GM12878 (cell line): ENCODE measurements around the gene PATL2.

Experiments
- CREM ChIP-seq: IDR thresholded peaks from 2 replicates; pipeline ENCODE4 v1.6.1; 2014; ENCODE audit warnings: antibody characterized with exemption, low read depth
- HCFC1 ChIP-seq: fragments of 150-350 bp; IDR thresholded peaks from 2 replicates; pipeline ENCODE4 v1.6.1; 2014; ENCODE audit warnings: low read length
- POLR2A ChIP-seq: IDR thresholded peaks from 2 replicates; pipeline ENCODE4 v1.6.1; 2011; ENCODE audit warnings: low read depth, mild to moderate bottlenecking, low read length
- SP1 ChIP-seq: IDR thresholded peaks from one replicate; pipeline ENCODE4 v1.6.1; 2011; ENCODE audit warnings: low read depth, low read length
- TF ChIP-seq, protein P1 (sequence below): fragments of 450-650 bp; IDR thresholded peaks from 2 replicates; pipeline ENCODE4 v1.6.1; 2017; ENCODE audit warnings: mild to moderate bottlenecking, low read depth, inconsistent platforms; ENCODE audit not compliant: poor library complexity, severe bottlenecking
- TF ChIP-seq, protein P2 (sequence below): IDR thresholded peaks from 2 replicates; pipeline ENCODE4 v1.6.1; 2012; ENCODE audit warnings: mild to moderate bottlenecking, low read depth, low read length
- TF ChIP-seq, protein P3 (sequence below), 3 experiments: IDR thresholded peaks in 2 of 3; conservative IDR thresholded peaks in 1 of 3; 2 replicates each; pipeline ENCODE4 v1.5.1; 2011; ENCODE audit warnings: low read depth in 3 of 3, low read length in 3 of 3, mild to moderate bottlenecking in 3 of 3, control low read depth in 2 of 3, moderate library complexity in 2 of 3, inconsistent platforms in 1 of 3, mixed read lengths in 1 of 3; ENCODE audit not compliant: control insufficient read depth in 2 of 3, insufficient read depth in 1 of 3; ENCODE audit errors: extremely low read depth in 1 of 3
- TF ChIP-seq, protein P4 (sequence below): fragments of 450-650 bp; formaldehyde crosslinking; IDR thresholded peaks from 2 replicates; pipeline ENCODE4 v1.4.0; 2020; ENCODE audit warnings: mild to moderate bottlenecking, moderate library complexity

DNA sequence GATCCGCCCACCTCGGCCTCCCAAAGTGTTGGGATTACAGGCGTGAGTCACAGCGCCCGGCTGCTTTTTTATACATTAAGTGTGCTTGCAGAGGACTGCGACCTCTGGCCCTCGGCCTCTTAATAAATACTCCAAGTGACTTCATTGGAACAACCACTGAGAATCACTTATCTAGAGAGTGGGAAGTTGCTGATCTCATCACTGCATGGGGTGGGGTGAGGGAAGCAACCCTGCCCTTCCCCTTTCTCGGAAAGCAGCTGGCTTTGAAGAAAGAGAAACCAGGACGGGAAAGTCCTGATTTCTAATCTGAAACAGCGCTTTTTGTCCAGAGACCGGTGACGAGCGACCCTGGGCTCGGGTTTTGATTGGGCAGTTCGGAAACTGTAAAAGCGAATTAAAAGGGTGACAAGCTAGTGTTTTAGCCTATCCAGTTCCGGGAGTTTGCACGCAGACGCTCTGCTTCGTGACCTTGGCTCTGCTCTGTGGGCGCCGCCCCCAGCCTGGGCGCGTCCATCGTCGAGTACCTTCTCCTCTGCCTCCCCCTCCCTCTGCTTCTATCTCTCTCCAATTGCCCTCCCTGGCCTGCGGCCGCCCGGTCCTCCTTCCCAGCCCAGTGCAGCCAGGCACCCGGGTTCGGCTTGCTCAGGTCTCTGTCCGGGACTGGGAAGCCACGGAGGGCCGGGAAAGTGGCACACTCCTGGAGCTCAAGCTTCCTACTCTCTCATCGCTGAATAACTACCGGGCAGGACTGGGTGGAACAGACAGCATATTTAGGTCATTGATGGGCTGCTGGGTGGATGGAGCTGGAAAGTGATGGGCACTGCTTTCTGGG, 17.7 kb upstream of the PATL2 start:
- TF ChIP-seq HCFC1: peak; percentile 14; the same call in 1 of the 2 replicates
- TF ChIP-seq, protein P1, sequence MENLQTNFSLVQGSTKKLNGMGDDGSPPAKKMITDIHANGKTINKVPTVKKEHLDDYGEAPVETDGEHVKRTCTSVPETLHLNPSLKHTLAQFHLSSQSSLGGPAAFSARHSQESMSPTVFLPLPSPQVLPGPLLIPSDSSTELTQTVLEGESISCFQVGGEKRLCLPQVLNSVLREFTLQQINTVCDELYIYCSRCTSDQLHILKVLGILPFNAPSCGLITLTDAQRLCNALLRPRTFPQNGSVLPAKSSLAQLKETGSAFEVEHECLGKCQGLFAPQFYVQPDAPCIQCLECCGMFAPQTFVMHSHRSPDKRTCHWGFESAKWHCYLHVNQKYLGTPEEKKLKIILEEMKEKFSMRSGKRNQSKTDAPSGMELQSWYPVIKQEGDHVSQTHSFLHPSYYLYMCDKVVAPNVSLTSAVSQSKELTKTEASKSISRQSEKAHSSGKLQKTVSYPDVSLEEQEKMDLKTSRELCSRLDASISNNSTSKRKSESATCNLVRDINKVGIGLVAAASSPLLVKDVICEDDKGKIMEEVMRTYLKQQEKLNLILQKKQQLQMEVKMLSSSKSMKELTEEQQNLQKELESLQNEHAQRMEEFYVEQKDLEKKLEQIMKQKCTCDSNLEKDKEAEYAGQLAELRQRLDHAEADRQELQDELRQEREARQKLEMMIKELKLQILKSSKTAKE: peak; percentile 81
- peak; percentile 94 for TF ChIP-seq CREM
- TF ChIP-seq, protein P2, sequence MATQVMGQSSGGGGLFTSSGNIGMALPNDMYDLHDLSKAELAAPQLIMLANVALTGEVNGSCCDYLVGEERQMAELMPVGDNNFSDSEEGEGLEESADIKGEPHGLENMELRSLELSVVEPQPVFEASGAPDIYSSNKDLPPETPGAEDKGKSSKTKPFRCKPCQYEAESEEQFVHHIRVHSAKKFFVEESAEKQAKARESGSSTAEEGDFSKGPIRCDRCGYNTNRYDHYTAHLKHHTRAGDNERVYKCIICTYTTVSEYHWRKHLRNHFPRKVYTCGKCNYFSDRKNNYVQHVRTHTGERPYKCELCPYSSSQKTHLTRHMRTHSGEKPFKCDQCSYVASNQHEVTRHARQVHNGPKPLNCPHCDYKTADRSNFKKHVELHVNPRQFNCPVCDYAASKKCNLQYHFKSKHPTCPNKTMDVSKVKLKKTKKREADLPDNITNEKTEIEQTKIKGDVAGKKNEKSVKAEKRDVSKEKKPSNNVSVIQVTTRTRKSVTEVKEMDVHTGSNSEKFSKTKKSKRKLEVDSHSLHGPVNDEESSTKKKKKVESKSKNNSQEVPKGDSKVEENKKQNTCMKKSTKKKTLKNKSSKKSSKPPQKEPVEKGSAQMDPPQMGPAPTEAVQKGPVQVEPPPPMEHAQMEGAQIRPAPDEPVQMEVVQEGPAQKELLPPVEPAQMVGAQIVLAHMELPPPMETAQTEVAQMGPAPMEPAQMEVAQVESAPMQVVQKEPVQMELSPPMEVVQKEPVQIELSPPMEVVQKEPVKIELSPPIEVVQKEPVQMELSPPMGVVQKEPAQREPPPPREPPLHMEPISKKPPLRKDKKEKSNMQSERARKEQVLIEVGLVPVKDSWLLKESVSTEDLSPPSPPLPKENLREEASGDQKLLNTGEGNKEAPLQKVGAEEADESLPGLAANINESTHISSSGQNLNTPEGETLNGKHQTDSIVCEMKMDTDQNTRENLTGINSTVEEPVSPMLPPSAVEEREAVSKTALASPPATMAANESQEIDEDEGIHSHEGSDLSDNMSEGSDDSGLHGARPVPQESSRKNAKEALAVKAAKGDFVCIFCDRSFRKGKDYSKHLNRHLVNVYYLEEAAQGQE: no peak
- TF ChIP-seq, protein P3, sequence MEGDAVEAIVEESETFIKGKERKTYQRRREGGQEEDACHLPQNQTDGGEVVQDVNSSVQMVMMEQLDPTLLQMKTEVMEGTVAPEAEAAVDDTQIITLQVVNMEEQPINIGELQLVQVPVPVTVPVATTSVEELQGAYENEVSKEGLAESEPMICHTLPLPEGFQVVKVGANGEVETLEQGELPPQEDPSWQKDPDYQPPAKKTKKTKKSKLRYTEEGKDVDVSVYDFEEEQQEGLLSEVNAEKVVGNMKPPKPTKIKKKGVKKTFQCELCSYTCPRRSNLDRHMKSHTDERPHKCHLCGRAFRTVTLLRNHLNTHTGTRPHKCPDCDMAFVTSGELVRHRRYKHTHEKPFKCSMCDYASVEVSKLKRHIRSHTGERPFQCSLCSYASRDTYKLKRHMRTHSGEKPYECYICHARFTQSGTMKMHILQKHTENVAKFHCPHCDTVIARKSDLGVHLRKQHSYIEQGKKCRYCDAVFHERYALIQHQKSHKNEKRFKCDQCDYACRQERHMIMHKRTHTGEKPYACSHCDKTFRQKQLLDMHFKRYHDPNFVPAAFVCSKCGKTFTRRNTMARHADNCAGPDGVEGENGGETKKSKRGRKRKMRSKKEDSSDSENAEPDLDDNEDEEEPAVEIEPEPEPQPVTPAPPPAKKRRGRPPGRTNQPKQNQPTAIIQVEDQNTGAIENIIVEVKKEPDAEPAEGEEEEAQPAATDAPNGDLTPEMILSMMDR (IDR thresholded peaks at IDR 0.05 in 2 of 3, conservative IDR thresholded peaks at IDR 0.05 in 1 of 3; ENCODE audit: control insufficient read depth in 2 of 3, extremely low read depth in 1 of 3, insufficient read depth in 1 of 3, low read depth in 3 of 3, low read length in 3 of 3): no peak
- peak; percentile 92 for TF ChIP-seq POLR2A
- TF ChIP-seq, protein P4, sequence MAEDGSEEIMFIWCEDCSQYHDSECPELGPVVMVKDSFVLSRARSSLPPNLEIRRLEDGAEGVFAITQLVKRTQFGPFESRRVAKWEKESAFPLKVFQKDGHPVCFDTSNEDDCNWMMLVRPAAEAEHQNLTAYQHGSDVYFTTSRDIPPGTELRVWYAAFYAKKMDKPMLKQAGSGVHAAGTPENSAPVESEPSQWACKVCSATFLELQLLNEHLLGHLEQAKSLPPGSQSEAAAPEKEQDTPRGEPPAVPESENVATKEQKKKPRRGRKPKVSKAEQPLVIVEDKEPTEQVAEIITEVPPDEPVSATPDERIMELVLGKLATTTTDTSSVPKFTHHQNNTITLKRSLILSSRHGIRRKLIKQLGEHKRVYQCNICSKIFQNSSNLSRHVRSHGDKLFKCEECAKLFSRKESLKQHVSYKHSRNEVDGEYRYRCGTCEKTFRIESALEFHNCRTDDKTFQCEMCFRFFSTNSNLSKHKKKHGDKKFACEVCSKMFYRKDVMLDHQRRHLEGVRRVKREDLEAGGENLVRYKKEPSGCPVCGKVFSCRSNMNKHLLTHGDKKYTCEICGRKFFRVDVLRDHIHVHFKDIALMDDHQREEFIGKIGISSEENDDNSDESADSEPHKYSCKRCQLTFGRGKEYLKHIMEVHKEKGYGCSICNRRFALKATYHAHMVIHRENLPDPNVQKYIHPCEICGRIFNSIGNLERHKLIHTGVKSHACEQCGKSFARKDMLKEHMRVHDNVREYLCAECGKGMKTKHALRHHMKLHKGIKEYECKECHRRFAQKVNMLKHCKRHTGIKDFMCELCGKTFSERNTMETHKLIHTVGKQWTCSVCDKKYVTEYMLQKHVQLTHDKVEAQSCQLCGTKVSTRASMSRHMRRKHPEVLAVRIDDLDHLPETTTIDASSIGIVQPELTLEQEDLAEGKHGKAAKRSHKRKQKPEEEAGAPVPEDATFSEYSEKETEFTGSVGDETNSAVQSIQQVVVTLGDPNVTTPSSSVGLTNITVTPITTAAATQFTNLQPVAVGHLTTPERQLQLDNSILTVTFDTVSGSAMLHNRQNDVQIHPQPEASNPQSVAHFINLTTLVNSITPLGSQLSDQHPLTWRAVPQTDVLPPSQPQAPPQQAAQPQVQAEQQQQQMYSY: no peak
- peak; percentile 68 for TF ChIP-seq SP1
